ENCODE results near the gene SLC38A11. TPM values are rescaled to one million over a fixed set of nuclear protein-coding genes. Genes with fewer than 3 reads are reported as not detected.
A peak's percentile ranks its signal among the peaks of the same experiment; 100 is the strongest.
"Not testable (repeated sequence)": the region's sequence is repeated elsewhere in the genome, so short reads cannot be mapped to it uniquely, and the experiment has no call there.

The SLC38A11 gene, protein sequence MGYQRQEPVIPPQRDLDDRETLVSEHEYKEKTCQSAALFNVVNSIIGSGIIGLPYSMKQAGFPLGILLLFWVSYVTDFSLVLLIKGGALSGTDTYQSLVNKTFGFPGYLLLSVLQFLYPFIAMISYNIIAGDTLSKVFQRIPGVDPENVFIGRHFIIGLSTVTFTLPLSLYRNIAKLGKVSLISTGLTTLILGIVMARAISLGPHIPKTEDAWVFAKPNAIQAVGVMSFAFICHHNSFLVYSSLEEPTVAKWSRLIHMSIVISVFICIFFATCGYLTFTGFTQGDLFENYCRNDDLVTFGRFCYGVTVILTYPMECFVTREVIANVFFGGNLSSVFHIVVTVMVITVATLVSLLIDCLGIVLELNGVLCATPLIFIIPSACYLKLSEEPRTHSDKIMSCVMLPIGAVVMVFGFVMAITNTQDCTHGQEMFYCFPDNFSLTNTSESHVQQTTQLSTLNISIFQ
- 1 to 10 TPM in 5 of 6 experiments, under 1 TPM in 1; 0.58 to 3.6 (median 2.1) TPM for total RNA-seq
- long read RNA-seq: 0 reads

DNA sequence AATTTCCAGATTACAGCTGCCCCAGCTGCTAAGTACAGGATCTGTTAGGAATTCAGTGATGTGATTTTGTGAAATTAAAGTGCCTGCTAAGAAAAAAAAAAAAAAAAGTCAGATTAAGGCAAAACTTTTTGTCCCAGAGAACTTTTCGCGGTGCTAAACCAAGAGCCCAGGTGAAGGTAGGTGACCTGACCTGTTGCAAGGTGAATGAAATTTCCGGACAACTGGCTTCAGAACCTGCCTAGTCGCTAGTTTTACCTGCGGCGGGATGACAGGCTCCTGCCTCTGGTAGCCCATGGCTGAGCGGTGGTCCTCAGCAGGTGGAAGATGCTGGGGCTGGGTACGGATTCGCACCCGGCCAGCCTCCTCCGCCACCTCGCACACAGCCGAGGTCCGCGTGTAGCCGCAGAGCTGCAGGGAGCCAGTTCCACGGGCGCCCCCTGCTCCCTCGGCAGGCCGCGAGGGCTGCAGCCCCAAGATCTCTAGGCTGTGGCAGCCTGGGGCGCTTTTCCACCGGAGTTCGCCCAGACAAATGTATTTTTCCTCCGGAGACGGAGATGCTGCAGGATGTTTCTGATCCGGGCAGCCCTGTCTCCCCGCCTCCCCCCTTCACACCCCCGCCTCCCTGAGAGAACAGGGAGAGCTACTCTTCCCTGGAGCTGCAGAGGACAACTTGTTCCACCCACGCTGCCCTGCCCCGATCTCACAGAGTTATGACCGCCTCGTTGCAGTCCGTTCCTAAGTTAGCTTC lies at the start of gene SLC38A11:
SLC38A11 (minus strand) TSS at position 572 of the 748 bp plus-strand sequence; CDS start at position 294, 278 bp downstream.
- Histone ChIP-seq H3K4me1 (no peaks in the 10 kb centered on the region), H3K4me3 (peak within 1 kb of the TSS; percentile 33 to 48 (median 45)), H3K9me3 (no peaks in the 10 kb centered on the region), H3K36me3 (no peaks in the 10 kb centered on the region), H3K27ac (no peak within 1 kb of the TSS), H3K27me3 (no peaks in the 10 kb centered on the region)
- TF ChIP-seq POLR2A (IDR thresholded peaks at IDR 0.05): no peak
- TF ChIP-seq, protein P1, sequence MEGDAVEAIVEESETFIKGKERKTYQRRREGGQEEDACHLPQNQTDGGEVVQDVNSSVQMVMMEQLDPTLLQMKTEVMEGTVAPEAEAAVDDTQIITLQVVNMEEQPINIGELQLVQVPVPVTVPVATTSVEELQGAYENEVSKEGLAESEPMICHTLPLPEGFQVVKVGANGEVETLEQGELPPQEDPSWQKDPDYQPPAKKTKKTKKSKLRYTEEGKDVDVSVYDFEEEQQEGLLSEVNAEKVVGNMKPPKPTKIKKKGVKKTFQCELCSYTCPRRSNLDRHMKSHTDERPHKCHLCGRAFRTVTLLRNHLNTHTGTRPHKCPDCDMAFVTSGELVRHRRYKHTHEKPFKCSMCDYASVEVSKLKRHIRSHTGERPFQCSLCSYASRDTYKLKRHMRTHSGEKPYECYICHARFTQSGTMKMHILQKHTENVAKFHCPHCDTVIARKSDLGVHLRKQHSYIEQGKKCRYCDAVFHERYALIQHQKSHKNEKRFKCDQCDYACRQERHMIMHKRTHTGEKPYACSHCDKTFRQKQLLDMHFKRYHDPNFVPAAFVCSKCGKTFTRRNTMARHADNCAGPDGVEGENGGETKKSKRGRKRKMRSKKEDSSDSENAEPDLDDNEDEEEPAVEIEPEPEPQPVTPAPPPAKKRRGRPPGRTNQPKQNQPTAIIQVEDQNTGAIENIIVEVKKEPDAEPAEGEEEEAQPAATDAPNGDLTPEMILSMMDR (IDR thresholded peaks at IDR 0.05): peak in 3 of 4 donors; percentile 7 to 31 (median 27)
- ATAC-seq (peak; percentile 96 to 97 (median 97)), DNase-seq (peak; percentile 52 to 67 (median 54))
- intact Hi-C loops (cut with DNase I): no loop called here
- 8% methylated on average over 20 of the region's 34 CpGs for WGBS (ENCODE audit: insufficient coverage, low coverage, low lambda C conversion rate, missing lambda C conversion rate)

DNA sequence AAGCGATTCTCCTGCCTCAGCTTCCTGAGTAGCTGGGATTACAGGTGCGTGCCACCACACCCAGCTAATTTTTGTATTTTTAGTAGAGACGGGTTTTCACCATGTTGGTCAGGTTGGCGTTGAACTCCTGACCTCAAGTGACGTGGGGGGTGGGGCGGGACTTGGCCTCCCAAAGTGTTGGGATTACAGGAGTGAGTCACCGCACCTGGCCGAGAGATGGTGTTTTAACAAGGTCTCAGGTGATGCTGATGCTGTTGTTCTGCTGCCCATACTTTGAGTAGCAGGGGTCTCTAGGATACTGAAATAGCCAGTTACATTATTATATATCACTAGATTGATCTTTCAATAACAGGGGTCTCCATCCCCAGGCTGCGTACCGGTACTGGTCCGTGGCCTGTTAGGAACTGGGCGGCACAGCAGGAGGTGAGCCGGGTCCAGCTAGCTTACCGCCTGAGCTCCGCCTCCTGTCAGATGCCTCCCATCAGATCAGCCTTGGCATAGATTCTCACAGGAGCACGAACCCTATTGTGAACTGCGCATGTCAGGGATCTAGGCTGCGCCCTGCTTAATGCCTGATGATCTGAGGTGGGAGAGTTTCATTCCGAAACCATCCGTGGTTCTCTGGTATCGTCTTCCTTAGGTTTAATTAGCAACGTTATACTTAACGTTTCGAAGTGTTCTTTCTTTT lies 48.3 kb upstream of the SLC38A11 start:
- H3K27ac ChIP-seq: no peak overlapping the region
- H3K27me3 ChIP-seq: no peaks in the 10 kb centered on the region
- ATAC-seq (peak in 2 of 4 donors; percentile 26 to 44), DNase-seq (no peak)
- WGBS (ENCODE audit: insufficient coverage, low coverage, low lambda C conversion rate, missing lambda C conversion rate): 82% methylated on average over 10 of the region's 24 CpGs
- H3K4me1 ChIP-seq: peaks cover 0 to 4% (median under 1%) of the 10 kb centered on the region in 4 donors
- H3K9me3 ChIP-seq: no peaks in the 10 kb centered on the region
- intact Hi-C loops (cut with DNase I): no loop called here
- H3K36me3 ChIP-seq: no peaks in the 10 kb centered on the region
- H3K4me3 ChIP-seq: no peak overlapping the region
- TF ChIP-seq, protein P1 (IDR thresholded peaks at IDR 0.05): no peak
- TF ChIP-seq POLR2A (IDR thresholded peaks at IDR 0.05): no peak

DNA sequence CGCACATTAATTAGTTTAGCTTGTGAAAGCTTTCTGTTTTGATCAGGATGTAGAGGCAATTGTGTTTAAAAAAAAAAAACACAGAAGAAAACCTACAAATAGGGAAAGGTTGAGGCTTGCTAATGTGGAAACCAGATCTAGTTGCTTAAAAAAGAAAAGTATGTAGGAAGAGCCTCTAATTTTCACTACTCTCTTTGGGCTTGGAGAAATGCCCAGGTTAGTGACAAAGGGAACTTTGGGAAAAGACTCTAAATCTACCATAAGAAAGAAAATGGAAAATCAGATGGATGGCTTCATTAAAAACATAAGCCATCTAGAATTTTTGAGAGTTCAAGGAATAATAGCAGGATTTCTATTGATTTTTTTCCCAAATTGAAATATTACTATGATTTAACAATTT lies 47.3 kb upstream of the SLC38A11 start:
- 83% methylated on average over 1 of the region's 1 CpG for WGBS (ENCODE audit: insufficient coverage, low coverage, low lambda C conversion rate, missing lambda C conversion rate)
- TF ChIP-seq, protein P1 (IDR thresholded peaks at IDR 0.05): no peak
- no peak for TF ChIP-seq POLR2A (IDR thresholded peaks at IDR 0.05)
- Histone ChIP-seq H3K27ac (no peak overlapping the region), H3K9me3 (no peaks in the 10 kb centered on the region), H3K36me3 (no peaks in the 10 kb centered on the region), H3K4me3 (no peak overlapping the region), H3K27me3 (no peaks in the 10 kb centered on the region), H3K4me1 (no peaks in the 10 kb centered on the region)
- DNase-seq (no peak), ATAC-seq (no peak)
- intact Hi-C loops (cut with DNase I): no loop called here

DNA sequence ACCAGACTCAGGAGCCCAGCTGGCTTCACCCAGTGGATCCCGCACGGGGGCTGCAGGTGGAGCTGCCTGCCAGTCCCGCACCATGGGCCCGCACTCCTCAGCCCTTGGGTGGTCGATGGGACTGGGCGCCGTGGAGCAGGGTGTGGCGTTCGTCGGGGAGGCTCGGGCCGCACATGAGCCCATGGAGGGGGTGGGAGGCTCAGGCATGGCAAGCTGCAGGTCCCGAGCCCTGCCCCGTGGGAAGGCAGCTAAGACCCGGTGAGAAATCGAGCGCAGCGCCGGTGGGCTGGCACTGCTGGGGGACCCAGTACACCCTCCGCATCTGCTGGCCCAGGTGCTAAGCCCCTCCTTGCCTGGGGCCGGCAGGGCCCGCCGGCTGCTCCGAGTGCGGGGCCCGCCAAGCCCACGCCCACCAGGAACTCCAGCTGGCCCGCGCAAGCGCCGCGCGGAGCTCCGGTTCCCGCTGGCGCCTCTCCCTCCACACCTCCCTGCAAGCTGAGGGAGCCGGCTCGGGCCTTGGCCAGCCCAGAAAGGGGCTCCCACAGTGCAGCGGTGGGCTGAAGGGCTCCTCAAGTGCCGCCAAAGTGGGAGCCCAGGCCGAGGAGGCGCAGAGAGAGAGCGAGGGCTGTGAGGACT lies 39.5 kb upstream of the SLC38A11 start:
- H3K27me3 ChIP-seq, H3K4me3 ChIP-seq, H3K27ac ChIP-seq, ATAC-seq, H3K36me3 ChIP-seq, H3K9me3 ChIP-seq, H3K4me1 ChIP-seq, DNase-seq: not testable (repeated sequence)
- intact Hi-C loops (cut with DNase I): loop anchor here in 1 of 2 donors (10.0 kb wide), 1 partner anchor 300 kb away; no protein-coding TSS in a partner anchor
- 94% methylated on average over 5 of the region's 43 CpGs for WGBS (ENCODE audit: insufficient coverage, low coverage, low lambda C conversion rate, missing lambda C conversion rate)
